Stimulated activated CD4-positive, alpha-beta T cell treated with anti-CD3 and anti-CD28 coated beads, TNF-alpha, amount 100 ng/mL, for 4 hours (primary cell): ENCODE results near the gene SPC24.
"Not testable (repeated sequence)": the region's sequence is repeated elsewhere in the genome, so short reads cannot be mapped to it uniquely, and the experiment has no call there.

Experiments
- DNase-seq, 3 experiments: peaks; one replicate each; pipeline ENCODE4 v3.0.0-alpha.2; 2020; ENCODE audit warnings: low read depth in 3 of 3

The SPC24 gene

DNA sequence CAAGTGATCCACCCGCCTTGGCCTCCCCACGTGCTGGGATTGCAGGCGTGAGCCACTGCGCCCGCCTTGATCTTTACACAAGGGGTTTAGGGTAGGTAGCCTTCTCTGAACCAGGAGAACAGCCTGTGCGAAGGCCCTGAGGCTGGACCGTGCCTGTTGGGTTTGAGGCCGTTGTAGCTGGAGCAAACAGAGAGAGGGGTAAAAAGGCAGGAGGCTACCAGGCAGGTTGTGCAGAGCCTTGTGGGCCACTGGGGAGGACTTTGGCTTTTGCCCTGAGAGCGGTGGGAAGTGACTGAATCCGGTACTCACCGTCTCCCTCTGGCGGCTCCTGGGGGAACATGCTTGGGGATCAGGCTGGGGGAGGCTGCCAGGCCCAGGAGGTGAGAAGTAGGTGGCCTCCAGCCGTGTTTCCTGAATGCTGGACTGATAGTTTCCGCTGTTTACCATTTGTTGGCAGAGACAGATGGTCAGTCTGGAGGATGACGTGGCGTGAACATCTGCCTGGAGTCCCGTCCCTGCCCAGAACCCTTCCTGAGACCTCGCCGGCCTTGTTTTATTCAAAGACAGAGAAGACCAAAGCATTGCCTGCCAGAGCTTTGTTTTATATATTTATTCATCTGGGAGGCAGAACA, 24.6 kb downstream of the SPC24 start:
- peak; percentile 41 to 58 (median 44) for DNase-seq

GRCh38 chr19:11127905-11128304, 27.7 kb downstream of the SPC24 start:
- no peak for DNase-seq

- DNase-seq = peak; percentile 49 to 62 (median 58)
These were observed 29.4 kb downstream of the SPC24 start for GRCh38 chr19:11125994-11126685.

DNA sequence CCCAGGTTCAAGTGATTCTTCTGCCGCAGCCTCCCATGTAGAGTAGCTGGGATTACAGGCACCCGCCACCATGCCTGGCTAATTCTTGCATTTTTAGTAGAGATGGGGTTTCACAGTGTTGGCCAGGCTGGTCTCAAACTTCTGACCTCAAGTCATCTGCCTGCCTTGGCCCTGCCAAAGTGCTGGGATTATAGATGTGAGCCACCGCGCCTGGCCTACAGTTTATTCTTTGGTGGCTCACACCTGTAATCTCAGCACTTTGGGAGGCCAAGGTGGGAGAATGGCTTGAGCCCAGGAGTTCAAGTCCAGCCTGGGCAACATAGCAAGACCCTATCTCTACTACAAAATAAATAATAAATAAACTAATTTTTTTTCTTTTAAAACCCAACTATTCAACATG, 31.4 kb downstream of the SPC24 start:
- not testable (repeated sequence) for DNase-seq

GRCh38 chr19:11123114-11123513, 32.5 kb downstream of the SPC24 start:
- no peak for DNase-seq

DNA sequence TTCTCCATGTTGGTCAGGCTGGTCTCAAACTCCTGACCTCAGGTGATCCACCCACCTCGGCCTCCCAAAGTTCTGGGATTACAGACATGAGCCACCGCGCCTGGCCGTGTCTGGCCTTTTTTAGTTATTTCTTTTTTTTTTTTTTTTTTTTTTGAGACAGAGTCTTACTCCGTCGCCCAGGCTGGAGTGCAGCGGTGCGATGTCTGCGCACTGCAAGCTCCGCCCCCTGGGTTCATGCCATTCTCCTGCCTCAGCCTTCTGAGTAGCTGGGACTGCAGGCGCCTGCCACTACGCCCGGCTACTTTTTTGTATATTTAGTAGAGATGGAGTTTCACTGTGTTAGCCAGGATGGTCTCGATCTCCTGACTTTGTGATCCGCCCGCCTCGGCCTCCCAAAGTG, 33.6 kb downstream of the SPC24 start:
- DNase-seq = not testable (repeated sequence)

DNA sequence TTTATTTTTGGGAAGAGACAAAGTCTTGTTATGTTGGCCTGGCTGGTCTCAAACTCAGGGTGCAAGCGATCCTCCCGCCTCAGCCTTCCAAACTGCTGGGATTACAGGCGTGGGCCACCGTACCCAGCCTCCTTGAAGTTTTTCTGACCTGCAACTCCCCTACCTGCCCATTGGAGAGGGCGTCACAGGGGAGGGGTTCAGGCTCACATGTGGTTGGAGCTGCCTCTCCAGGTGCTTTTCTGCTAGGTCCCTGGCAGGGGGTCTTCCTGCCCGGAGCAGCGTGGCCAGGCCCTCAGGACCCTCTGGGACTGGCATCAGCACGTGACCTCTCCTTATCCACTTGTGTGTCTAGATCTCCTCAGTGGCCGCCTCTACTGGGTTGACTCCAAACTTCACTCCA, 39.1 kb downstream of the SPC24 start:
- DNase-seq = no peak

DNA sequence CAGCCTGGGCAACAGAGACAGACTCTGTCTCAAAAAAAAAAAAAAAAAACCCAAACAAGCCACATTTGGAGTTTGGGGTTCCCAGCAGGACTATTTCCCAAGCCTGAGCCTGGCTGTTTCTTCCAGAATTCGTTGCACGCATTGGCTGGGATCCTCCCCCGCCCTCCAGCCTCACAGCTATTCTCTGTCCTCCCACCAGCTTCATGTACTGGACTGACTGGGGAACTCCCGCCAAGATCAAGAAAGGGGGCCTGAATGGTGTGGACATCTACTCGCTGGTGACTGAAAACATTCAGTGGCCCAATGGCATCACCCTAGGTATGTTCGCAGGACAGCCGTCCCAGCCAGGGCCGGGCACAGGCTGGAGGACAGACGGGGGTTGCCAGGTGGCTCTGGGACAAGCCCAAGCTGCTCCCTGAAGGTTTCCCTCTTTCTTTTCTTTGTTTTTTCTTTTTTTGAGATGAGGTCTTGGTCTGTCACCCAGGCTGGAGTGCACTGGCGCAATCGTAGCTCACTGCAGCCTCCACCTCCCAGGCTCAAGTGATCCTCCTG, 39.6 kb downstream of the SPC24 start:
- DNase-seq = no peak

DNA sequence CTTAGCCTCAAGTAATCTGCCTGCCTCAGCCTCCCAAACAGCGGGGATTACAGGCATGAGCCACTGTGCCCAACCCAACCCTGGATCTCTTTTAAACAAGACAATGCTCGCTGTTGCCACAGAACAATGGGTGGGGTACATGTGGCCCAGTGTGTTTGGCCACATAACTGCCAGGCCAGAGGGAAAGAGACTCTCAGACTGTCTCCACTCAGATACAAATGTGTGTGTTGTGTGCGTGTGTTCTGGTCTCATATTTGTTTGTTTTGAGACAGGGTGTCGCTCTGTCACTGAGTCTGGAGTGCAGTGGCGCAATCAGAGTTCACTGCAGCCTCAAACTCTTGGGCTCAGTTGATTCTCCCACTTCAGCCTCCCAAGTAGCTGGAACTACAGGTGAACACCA, 40.5 kb downstream of the SPC24 start:
- DNase-seq = no peak

- DNase-seq = no peak
These were observed 42.4 kb downstream of the SPC24 start for GRCh38 chr19:11113140-11113708.

- no peak for DNase-seq
These were observed 43.8 kb downstream of the SPC24 start for GRCh38 chr19:11111771-11112144.

DNA sequence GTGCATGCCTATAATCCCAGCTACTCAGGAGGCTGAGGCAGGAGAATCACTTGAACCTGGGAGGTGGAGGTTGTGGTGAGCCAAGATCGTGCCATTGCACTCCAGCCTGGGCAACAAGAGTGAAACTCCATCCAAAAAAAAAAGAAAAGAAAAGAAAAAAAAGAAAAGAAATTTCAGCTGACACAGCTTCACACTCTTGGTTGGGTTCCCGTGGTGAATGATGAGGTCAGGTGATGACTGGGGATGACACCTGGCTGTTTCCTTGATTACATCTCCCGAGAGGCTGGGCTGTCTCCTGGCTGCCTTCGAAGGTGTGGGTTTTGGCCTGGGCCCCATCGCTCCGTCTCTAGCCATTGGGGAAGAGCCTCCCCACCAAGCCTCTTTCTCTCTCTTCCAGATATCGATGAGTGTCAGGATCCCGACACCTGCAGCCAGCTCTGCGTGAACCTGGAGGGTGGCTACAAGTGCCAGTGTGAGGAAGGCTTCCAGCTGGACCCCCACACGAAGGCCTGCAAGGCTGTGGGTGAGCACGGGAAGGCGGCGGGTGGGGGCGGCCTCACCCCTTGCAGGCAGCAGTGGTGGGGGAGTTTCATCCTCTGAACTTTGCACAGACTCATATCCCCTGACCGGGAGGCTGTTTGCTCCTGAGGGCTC, 44.3 kb downstream of the SPC24 start:
- no peak for DNase-seq

DNA sequence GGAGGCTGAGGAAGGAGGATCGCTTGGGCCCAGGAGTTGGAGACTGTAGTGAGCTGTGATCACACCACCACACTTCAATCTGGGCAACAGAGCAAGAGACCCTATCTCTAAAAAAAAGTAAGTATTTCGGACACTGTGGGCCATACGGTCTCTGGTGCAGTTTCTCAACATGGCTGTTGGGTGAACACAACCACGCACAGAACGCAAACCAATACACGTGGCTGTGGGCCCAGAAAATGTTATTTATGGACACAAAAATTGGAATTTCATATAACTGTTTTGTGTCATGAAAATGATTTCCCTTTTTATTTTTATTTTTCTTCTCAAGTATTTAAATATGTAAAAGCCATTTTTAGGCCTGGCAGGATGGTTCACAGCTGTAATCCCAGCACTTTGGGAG, 46.8 kb downstream of the SPC24 start:
- no peak for DNase-seq

DNA sequence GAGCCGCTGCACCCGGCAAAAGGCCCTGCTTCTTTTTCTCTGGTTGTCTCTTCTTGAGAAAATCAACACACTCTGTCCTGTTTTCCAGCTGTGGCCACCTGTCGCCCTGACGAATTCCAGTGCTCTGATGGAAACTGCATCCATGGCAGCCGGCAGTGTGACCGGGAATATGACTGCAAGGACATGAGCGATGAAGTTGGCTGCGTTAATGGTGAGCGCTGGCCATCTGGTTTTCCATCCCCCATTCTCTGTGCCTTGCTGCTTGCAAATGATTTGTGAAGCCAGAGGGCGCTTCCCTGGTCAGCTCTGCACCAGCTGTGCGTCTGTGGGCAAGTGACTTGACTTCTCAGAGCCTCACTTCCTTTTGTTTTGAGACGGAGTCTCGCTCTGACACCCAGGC, 49.1 kb downstream of the SPC24 start:
- DNase-seq = no peak

- no peak for DNase-seq
These were observed 50.5 kb downstream of the SPC24 start for GRCh38 chr19:11105014-11105636.

DNA sequence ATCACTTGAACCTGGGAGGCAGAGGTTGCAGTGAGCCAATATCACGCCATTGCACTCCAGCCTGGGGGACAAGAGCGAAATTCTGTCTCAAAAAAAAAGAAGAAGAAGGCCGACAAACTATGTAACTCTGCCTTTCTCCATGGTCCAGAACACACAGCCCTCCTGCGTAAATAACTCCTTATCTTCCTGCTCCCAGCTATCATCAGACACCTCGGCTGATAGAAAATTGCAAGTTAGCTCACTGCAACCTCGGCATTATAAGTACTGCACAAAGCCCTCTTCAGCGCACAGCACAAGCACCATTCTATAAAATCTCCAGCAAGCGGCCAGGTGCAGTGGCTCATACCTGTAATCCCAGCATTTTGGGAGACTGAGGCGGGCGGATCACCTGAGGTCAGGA, 51.9 kb downstream of the SPC24 start:
- DNase-seq = not testable (repeated sequence)

DNA sequence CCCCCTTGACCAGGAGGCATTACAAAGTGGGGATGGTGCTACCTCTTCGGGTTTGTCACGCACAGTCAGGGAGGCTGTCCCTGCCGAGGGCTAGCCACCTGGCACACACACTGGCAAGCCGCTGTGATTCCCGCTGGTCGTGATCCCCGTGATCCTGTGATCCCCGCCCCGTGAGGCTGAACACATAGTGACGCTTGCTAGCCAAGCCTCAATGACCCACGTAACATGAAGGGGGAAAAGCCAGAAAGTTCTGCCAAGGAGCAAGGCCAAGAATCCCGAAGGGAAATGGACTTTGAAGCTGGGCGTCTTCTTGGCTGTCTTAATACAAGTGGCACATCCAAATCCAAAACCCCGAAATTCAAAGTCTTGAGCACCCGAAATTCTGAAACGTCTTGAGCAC, 52.6 kb downstream of the SPC24 start:
- no peak for DNase-seq

GRCh38 chr19:11101057-11101456, 54.5 kb downstream of the SPC24 start:
- DNase-seq = no peak

DNA sequence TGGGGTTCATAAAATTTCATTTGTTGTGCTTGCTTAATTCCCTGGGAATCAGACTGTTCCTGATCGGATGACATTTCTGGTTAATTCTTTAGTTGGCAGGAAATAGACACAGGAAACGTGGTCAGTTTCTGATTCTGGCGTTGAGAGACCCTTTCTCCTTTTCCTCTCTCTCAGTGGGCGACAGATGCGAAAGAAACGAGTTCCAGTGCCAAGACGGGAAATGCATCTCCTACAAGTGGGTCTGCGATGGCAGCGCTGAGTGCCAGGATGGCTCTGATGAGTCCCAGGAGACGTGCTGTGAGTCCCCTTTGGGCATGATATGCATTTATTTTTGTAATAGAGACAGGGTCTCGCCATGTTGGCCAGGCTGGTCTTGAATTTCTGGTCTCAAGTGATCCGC, 55.5 kb downstream of the SPC24 start:
- no peak for DNase-seq

DNA sequence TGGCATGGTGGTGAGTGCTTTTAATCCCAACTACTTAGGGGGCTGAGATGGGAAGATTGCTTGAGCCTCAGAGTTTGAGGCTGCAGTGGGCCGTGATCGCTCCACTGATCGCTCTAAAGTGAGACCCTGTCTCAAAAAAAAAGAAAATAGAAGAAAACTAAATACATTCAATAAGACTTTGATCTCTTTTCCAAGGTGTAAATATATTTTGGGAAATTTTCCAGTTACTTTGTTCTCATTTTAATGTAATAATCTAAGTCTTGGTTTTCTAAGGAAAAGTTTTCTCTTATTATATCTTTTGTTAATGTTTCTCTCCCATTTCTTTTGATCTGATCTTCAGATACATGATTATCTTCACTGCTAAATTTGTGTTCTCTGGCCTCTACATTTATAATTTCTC, 56.7 kb downstream of the SPC24 start:
- DNase-seq = no peak

DNA sequence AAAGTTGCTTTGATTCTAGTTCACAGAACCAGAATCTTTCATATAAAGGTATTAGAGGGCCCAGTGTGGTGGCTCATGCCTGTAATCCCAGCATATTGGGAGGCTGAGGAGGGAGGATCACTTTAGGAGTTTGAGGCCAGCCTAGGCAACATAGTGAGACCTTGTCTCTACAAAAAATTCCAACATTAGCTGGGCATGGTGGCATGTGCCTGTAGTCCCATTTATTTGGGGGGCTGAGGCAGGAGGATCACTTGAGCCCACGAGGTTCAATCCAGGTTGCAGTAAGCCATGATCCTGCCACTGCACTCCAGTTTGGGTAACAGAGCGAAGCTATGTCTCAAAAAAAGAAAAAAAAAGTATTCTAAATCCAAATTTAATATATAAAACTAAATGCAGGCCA, 57.3 kb downstream of the SPC24 start:
- no peak for DNase-seq

GRCh38 chr19:11097367-11097766, 58.2 kb downstream of the SPC24 start:
- DNase-seq = not testable (repeated sequence)
